MM.1S (cell line): ENCODE data around the gene CORO7.

ENCODE experiments used
- DNase-seq: peaks from one replicate; pipeline ENCODE4 v3.0.0-alpha.2; 2015
- H2AFZ ChIP-seq: fragments of 300-600 bp; sonication (generic); 2 replicates; pipeline ENCODE4 v1.6.0; 2016; ENCODE audit warnings: antibody characterized with exemption, low read length
- H3F3A ChIP-seq: fragments of 300-600 bp; sonication (generic); 2 replicates; pipeline ENCODE4 v1.6.1; 2016; ENCODE audit warnings: mild to moderate bottlenecking, antibody characterized with exemption, low read length, moderate library complexity, mixed read lengths; ENCODE audit not compliant: insufficient read depth
- H3K27ac ChIP-seq: fragments of 300-600 bp; sonication (generic); 2 replicates; pipeline ENCODE4 v1.5.1; 2016; ENCODE audit warnings: mild to moderate bottlenecking, low read length
- H3K27me3 ChIP-seq: fragments of 300-600 bp; sonication (generic); replicated peaks from 2 replicates; pipeline ENCODE4 v1.6.0; 2016; ENCODE audit warnings: low read length; ENCODE audit not compliant: insufficient read depth
- H3K36me3 ChIP-seq: fragments of 300-600 bp; sonication (generic); replicated peaks from 2 replicates; pipeline ENCODE4 v1.6.1; 2016; ENCODE audit warnings: mild to moderate bottlenecking, low read length, mixed read lengths; ENCODE audit not compliant: insufficient read depth
- H3K4me1 ChIP-seq: fragments of 300-600 bp; sonication (generic); 2 replicates; pipeline ENCODE4 v1.6.1; 2016; ENCODE audit warnings: low read length, mixed read lengths
- H3K4me2 ChIP-seq: fragments of 300-600 bp; sonication (generic); 2 replicates; pipeline ENCODE4 v1.6.0; 2016; ENCODE audit warnings: low read depth, low read length
- H3K4me3 ChIP-seq: fragments of 300-600 bp; sonication (generic); 2 replicates; pipeline ENCODE4 v1.5.1; 2016; ENCODE audit warnings: low read length, mixed read lengths
- H3K79me2 ChIP-seq: fragments of 300-600 bp; sonication (generic); 2 replicates; pipeline ENCODE4 v1.6.1; 2016; ENCODE audit warnings: mixed run types, low read length, mixed read lengths
- H3K9ac ChIP-seq: fragments of 300-600 bp; sonication (generic); 2 replicates; pipeline ENCODE4 v1.6.1; 2016; ENCODE audit warnings: low read length, mixed read lengths
- H3K9me2 ChIP-seq: fragments of 300-600 bp; sonication (generic); replicated peaks from 2 replicates; pipeline ENCODE4 v1.6.1; 2016; ENCODE audit warnings: mild to moderate bottlenecking, low read length, mixed read lengths; ENCODE audit not compliant: insufficient read depth
- H3K9me3 ChIP-seq: fragments of 300-600 bp; sonication (generic); replicated peaks from 2 replicates; pipeline ENCODE4 v1.6.1; 2016; ENCODE audit warnings: mild to moderate bottlenecking, low read length, mixed read lengths; ENCODE audit not compliant: insufficient read depth
- H4K20me1 ChIP-seq: fragments of 300-600 bp; sonication (generic); 2 replicates; pipeline ENCODE4 v1.6.1; 2016; ENCODE audit warnings: mild to moderate bottlenecking, low read length, moderate library complexity, mixed read lengths; ENCODE audit not compliant: insufficient read depth
- EZH2 ChIP-seq: fragments of 300-600 bp; sonication (generic); optimal IDR thresholded peaks from 2 replicates; pipeline ENCODE3; 2017; ENCODE audit warnings: low read depth, mild to moderate bottlenecking, antibody characterized with exemption, low read length, mixed read lengths
- EZH2phosphoT487 ChIP-seq: fragments of 300-600 bp; sonication (generic); IDR thresholded peaks from 2 replicates; pipeline ENCODE4 v1.6.1; 2018; ENCODE audit warnings: antibody characterized with exemption, low read length
- TF ChIP-seq, protein P1 (sequence below): fragments of 300-600 bp; sonication (generic); IDR thresholded peaks from 2 replicates; pipeline ENCODE4 v1.5.1; 2016; ENCODE audit warnings: antibody characterized with exemption, low read length, mixed read lengths

Gene CORO7

DNA sequence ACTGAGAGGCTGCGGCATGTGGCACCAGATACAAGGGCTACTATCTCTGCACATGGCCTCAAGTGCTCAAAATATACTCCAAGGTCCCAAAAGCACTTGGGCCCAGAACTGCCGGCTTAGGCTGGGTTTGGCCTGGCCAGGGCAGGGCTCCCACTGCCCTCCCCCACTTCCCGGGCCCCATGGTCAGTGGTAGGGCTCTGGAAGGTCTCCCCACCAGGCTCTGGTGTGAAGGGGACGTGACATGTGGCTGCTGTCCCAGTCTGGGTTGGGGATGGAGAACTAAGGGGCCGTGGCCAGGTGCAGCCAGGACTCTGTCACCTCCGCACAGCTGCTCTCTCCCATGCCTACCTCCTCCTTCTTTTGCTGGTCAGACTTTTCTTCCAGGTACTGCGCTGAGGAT is 59.6 kb downstream of the CORO7 start:
- Histone ChIP-seq H3K36me3 (no peaks in the 10 kb centered on the region; the same call in 1 of the 2 replicates), H3K27ac (no peak overlapping the region), H3K9ac (no peak overlapping the region), H3K9me2 (no peaks in the 10 kb centered on the region), H2AFZ (no peak overlapping the region), H3K4me3 (no peak overlapping the region), H3K9me3 (no peaks in the 10 kb centered on the region), H3F3A (peaks cover 15% of the 10 kb centered on the region), H3K27me3 (no peaks in the 10 kb centered on the region), H3K79me2 (no peaks in the 10 kb centered on the region), H3K4me2 (no peak overlapping the region), H4K20me1 (no peaks in the 10 kb centered on the region), H3K4me1 (no peaks in the 10 kb centered on the region)
- no peak for DNase-seq
- TF ChIP-seq EZH2 = no peak
- no peak for TF ChIP-seq EZH2phosphoT487
- TF ChIP-seq, protein P1, sequence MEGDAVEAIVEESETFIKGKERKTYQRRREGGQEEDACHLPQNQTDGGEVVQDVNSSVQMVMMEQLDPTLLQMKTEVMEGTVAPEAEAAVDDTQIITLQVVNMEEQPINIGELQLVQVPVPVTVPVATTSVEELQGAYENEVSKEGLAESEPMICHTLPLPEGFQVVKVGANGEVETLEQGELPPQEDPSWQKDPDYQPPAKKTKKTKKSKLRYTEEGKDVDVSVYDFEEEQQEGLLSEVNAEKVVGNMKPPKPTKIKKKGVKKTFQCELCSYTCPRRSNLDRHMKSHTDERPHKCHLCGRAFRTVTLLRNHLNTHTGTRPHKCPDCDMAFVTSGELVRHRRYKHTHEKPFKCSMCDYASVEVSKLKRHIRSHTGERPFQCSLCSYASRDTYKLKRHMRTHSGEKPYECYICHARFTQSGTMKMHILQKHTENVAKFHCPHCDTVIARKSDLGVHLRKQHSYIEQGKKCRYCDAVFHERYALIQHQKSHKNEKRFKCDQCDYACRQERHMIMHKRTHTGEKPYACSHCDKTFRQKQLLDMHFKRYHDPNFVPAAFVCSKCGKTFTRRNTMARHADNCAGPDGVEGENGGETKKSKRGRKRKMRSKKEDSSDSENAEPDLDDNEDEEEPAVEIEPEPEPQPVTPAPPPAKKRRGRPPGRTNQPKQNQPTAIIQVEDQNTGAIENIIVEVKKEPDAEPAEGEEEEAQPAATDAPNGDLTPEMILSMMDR = no peak

DNA sequence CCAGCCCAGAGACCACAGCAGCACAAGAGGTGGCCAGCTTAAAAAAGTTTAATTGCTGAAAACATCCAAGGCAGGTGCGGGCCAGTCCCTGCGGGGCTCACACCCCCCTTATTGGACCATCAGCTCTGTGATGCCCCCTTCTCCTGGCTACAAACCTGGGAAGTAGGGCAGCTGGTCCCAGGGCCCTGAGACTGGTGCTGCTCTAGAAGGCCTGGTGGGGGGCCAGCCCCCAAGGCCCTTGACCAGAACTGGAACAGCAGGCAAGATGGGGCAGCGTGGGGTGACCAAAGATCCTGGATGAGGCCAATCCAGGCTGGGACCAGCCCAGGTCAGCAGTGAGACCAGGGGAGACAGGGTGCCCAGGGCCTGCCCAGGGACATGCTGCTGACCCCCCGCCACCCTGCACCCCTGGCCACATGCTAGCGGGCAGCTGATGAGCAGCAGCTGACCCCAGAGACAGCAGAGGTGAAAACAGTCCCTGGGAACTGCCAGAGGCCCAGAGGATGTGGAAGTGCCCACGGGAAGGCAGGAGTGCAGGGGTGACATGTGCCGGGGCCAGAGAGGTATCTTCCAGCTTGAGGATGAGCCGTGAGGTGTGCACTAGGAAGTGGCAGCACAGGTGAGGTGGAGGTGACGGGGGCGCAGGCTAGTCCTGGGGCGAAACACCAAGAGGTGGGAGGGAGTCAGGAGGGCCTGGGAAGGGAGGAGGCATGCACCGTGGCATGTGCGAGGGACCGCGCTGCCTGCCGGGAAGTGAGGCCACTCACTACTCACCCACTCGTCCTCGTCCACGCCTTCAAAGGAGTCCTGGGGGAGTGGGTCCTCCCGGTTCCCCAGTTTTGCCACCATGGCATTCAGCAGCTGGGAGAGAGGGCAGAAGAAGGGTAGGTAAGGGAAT is 61.6 kb downstream of the CORO7 start:
- H3K79me2 ChIP-seq = peaks cover 11% of the 10 kb centered on the region
- no peak overlapping the region for H3K4me2 ChIP-seq
- H4K20me1 ChIP-seq = no peaks in the 10 kb centered on the region
- TF ChIP-seq EZH2 (no peak), EZH2phosphoT487 (no peak)
- TF ChIP-seq, protein P1 = no peak
- H3K9ac ChIP-seq = no peak overlapping the region
- H3K9me3 ChIP-seq = no peaks in the 10 kb centered on the region
- no peaks in the 10 kb centered on the region for H3K9me2 ChIP-seq
- no peak overlapping the region for H3K27ac ChIP-seq
- peaks cover 19% of the 10 kb centered on the region for H3F3A ChIP-seq
- H3K4me3 ChIP-seq = no peak overlapping the region
- H3K27me3 ChIP-seq = no peaks in the 10 kb centered on the region
- H2AFZ ChIP-seq = no peak overlapping the region
- H3K4me1 ChIP-seq = 0 out of 2 replicates have a peak, but pooled peaks cover 4% of the 10 kb centered on the region
- DNase-seq = no peak
- H3K36me3 ChIP-seq = no peaks in the 10 kb centered on the region

DNA sequence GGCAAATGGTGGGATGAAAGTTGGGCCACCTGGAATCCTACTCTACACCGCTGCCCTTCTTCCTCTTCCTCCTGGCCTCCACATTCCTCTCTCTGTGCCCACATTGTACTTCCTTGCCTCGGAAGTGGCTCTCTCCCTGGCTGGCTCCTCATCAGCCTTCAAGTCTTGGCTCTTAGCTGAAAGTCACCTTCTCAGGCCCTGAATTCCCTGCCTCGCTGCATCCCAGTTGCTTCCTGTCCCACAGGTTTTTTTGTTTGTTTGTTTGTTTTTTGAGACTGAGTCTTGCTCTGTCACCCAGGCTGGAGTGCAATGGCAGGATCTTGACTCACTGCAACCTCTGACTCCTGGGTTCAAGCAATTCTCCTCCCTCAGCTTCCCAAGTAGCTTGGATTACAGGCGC is 62.7 kb downstream of the CORO7 start:
- Histone ChIP-seq H3K36me3 (no peaks in the 10 kb centered on the region), H3K4me3 (no peak overlapping the region), H3K9ac (no peak overlapping the region), H2AFZ (no peak overlapping the region), H3F3A (peaks cover 19% of the 10 kb centered on the region), H3K79me2 (peaks cover 20% of the 10 kb centered on the region), H3K9me2 (no peaks in the 10 kb centered on the region), H4K20me1 (no peaks in the 10 kb centered on the region), H3K4me1 (0 out of 2 replicates have a peak, but pooled peaks cover 4% of the 10 kb centered on the region), H3K27me3 (no peaks in the 10 kb centered on the region), H3K4me2 (no peak overlapping the region), H3K9me3 (no peaks in the 10 kb centered on the region), H3K27ac (no peak overlapping the region)
- TF ChIP-seq, protein P1 = no peak
- TF ChIP-seq EZH2phosphoT487 (no peak), EZH2 (no peak)
- DNase-seq = no peak
